NCI-H1417 treated with DMSO at 0.1 percent for 48 hours (cell line): ENCODE data around the gene AGK.
A peak's percentile ranks its signal among the peaks of the same experiment; 100 is the strongest.
"Not testable (repeated sequence)": the region's sequence is repeated elsewhere in the genome, so short reads cannot be mapped to it uniquely, and the experiment has no call there.

ENCODE experiments used
- DNase-seq: peaks from one replicate; lab custom pipeline; 2025; lab: John Stamatoyannopoulos, UW

AGK gene

GRCh38 chr7:141679014-141679413, 127.8 kb downstream of the AGK start:
- DNase-seq = no peak

GRCh38 chr7:141685285-141686023, 134.2 kb downstream of the AGK start:
- no peak for DNase-seq

DNA sequence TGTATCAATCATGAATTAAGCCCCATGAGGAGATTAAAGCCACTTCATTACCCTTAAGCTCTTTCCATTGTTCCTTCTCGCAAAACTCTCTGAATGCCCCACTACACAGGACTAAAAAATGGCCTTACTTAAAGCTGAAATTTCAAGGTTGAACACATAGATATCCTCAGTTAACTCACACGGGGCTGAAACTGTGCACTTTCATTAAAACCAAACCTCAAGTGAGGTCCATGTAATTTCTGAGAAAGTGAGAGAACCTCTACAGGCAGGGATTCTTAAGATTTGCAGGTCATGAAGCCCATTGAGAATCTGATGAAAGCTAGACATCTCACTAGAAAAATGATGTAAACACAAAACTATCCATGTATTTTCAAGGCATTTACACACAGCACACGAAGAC, 134.9 kb downstream of the AGK start:
- DNase-seq = no peak

DNA sequence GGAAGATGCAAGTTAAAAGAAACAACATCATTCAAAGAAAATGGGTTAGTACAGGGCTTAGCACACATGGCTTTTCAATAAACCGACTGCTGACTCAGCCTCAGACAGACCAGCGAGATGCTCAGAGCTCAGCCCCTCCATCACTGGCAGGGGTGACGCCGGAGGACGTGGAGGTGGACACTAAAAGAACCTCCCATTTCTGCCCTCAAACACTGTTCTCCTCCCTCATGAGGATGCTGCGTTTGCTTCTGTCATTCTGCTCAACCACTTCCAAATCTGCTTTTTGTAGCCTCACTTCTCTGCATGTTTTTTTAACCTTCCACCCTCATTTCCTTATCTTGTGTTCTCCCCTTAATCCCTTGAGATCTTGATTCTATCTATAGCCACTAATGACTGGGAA, 135.5 kb downstream of the AGK start:
- no peak for DNase-seq

DNA sequence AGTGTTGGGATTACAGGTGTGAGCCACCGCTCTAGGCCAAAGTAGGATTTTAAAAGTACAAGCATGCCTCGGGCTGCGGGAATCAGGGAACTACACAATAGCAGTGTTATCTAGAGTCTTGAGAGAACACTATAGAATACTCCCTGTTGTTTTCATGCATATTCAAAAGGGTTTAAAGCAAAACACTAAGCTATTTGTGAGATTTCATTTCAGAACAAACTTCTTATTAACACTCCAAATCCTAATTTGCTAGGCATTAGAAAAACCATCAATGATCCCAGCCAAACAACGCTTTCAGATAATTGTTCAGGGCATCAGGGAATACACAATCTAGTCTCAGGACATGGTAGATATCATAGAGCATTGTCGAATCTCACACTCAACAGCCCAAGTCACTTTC, 136.8 kb downstream of the AGK start:
- DNase-seq = no peak

DNA sequence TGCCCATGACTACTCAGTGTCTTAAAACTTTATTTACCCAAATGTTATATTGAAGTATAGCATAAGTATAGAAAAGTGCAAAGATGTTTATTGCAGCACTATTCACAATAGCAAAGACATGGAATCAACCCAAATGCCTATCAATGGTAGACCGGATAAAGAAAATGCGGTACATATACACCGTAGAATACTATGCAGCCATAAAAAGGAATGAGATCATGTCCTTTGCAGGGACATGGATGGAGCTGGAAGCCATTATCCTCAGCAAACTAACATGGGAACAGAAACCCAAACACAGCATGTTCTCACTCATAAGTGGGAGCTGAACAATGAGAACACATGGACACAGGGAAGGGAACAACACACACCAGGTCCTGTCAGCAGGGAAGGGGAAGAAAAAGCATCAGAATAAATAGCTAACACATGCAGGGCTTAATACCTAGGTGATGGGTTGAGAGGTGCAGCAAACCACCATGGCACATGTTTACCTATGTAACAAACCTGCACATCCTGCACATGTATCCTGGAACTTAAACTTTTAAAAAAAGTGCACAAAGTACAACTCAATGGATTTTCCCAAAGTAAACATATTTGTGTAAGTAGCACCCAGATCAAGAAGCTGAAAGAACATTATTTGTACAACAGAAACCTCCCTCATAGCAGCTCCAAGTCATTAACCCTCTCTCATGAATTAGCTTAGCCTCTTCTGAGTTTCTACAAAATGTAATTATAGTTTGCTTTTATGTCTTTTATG, 138.0 kb downstream of the AGK start:
- DNase-seq = not testable (repeated sequence)

DNA sequence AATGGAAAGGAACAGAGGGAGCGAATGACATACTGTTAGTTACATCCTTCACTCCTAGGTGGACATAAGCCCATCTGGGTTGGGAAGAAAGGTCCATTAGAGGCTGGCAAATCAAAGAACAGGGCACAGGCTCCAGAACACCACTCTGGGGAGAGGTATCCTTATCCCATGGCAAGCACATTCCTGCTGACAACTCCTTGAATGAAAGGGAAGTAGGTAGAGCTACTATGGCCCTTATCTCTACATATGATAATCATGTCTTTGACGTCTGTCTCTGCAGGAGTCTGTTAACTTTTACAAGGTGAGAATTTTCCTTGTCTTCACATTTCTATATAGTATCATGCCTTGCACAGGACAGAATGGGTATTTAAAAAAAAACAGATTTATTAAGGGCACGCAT, 140.3 kb downstream of the AGK start:
- no peak for DNase-seq

DNA sequence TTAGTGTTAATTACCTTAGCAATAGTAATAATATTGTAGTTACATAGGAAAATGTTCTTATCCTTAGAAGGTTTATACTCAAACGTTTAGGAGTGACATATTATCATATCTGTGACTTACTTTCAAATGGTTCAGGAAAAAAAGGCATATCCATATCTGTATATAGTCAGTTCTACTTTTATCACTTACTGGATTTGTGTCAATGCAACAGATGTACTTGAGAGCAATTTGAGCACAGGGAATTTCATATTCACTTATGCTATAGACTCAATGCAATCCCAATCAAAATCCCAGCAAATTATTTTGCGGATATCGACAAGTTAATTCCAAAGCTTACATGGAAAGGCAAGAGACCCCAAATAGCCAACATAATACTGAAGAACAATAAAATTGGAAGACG, 140.8 kb downstream of the AGK start:
- no peak for DNase-seq

DNA sequence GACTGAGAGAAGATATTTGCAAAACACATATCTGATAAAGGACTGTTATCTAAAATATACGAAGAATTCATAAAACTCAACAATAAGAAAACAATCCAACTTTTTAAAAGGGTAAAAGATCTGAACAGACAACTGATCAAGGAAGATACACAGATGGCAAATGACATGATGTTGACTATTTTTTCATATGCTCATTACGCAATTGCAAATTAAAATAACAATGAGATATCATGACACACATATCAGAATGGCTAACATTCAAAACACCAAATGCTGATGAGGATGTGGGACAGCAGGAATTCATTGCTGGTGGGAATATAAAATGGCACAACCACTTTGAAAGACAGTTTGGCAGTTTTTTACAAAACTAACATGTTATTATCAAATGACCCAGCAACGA, 141.9 kb downstream of the AGK start:
- no peak for DNase-seq

- DNase-seq = no peak
Measured at GRCh38 chr7:141695803-141696289, 144.6 kb downstream of the AGK start.

DNA sequence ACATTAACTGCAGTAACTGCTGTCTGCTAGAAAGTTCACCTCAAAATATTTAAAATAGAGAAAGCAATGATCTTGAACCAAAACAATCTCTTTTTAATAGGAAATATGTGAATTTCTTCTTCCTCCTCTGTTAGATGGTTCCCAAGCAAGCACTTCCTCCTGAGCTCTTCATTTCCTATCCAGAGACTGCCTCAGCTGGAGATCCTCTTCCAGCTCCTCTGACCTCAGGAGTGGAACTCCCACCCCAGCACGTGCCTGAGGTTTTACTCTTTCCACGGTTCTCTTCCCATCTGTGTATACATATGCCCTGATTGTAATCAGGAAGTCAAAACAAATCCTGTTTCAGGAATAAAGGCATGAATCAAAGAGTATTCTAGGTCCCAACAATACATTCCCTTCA, 145.1 kb downstream of the AGK start:
- no peak for DNase-seq

- DNase-seq = no peak
Measured at GRCh38 chr7:141697211-141697871, 146.1 kb downstream of the AGK start.

DNA sequence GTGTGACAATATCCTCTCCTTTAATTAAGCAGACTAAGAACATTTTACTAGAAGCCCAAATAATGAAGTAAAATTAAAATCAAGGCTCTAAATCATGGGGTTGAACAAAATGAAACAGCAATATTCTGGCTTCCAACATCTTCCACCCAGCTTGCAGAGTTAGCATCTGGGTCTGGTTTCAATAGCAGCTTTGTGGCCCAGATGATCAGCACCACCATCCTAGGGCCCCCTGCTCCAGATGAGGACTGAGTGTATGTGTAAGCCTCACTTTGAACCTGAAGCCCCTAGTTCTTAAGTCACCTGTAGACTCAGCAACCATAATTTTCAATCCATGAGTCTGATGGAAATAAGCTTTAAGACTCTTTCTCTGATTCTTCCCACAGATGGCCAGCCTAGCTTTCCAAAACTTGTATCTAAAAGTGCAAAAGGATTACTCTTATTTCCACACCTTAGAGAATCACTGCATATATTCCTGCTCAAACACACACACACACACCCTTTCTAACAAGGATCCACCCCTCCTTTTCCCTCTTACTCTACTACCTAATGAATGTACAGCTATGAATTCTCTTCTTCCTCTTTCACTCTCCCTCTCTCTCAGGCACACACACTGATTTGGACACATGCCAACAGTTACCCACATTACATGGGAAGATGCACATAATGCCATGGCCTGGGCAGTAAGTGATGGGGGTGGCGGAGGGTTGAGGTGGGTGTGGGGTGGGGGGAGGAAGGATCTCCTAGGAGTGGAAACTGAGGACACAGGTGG, 147.2 kb downstream of the AGK start:
- no peak for DNase-seq

- DNase-seq = no peak
Measured at GRCh38 chr7:141699860-141700259, 148.7 kb downstream of the AGK start.

DNA sequence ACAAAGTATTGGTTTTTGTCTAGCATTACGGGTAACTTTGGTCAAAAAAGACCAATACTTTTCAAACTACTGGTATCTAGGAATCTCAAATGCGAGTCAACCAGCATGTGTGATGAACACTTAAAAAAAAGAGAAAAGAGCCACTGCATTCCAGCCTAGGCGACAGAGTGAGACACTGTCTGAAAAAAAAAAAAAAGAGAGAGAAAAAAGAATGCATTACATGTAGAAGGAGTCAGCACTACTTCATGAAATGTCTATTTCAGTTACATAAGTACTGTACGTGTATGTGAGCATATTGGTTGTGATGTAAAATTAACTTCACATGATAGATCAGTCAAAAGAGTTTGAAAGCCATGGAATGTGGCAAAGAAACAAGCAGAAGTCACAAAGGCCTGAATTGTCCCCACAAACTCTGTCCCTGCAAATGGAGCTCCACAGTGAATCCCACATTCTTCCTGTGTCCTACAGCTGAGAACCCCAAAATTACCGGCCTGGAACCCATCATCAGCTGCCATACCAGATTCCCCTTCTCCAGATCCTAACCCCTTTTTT, 149.2 kb downstream of the AGK start:
- DNase-seq = no peak

GRCh38 chr7:141700848-141701371, 149.7 kb downstream of the AGK start:
- DNase-seq = no peak

- peak; percentile 36 for DNase-seq
Measured at GRCh38 chr7:141701489-141702046, 150.4 kb downstream of the AGK start.

GRCh38 chr7:141702047-141702567, 150.9 kb downstream of the AGK start, which contains the start of gene DENND11:
Gene DENND11, minus strand, starts transcription at chr7:141702166. Its CDS starts 13 bp downstream, at chr7:141702153.
- no peak for DNase-seq

- no peak for DNase-seq
Measured at GRCh38 chr7:141702892-141703291, 151.7 kb downstream of the AGK start.

- no peak for DNase-seq
Measured at GRCh38 chr7:141704112-141704511, 152.9 kb downstream of the AGK start.

GRCh38 chr7:141704741-141705140, 153.5 kb downstream of the AGK start:
- DNase-seq = no peak
